K562 (cell line): ENCODE results near the gene EMID1. TPM values are rescaled to one million over a fixed set of nuclear protein-coding genes. Genes with fewer than 3 reads are reported as not detected.

Experiments
- ATAC-seq: fragments of 200-7000 bp; cut with Tn5 transposase; 3 replicates; pipeline ENCODE4 v1.9.1; 2020; ENCODE audit warnings: moderate library complexity
- BruUV-seq: library from RNA; stranded (reverse); fragments of 400-500 nt; replicated peaks from 2 replicates; lab custom pipeline; 2021; lab: Mats Ljungman, UMichigan
- CTCF ChIA-PET: fragments of 300-600 bp; formaldehyde crosslinking; extraction: SDS; loops from one replicate; lab custom pipeline; 2021; ENCODE audit warnings: low intra/inter-chr PET ratio; lab: Yijun Ruan, JAX
- POLR2A ChIA-PET: fragments of 300-600, 350-650 bp; sonication (Branson Sonifier 250); formaldehyde crosslinking; extraction: SDS; loops from one replicate; lab custom pipeline; 2021; ENCODE audit warnings: antibody characterized with exemption, inconsistent platforms; lab: Yijun Ruan, JAX
- DNase-seq, 4 experiments: peaks; one replicate each; pipeline versions ENCODE4 v3.0.0 to v3.0.0-alpha.2; 2011 to 2018; ENCODE audit warnings: low spot score in 3 of 4, mixed read lengths in 3 of 4; ENCODE audit errors: extremely low read depth in 1 of 4
- FAIRE-seq: peaks from 2 replicates; lab custom pipeline; 2011; peaks lifted over from hg19 to GRCh38; lab: Jason Lieb, UNC
- H2AFZ ChIP-seq: 2 replicates; pipeline ENCODE4 v1.6.0; 2011; ENCODE audit warnings: low read depth, low read length, control low read depth, inconsistent platforms
- H3K27ac ChIP-seq: fragments of 200-600 bp; 3 replicates; pipeline ENCODE4 v1.8.0; 2011; ENCODE audit warnings: low read depth, mild to moderate bottlenecking, control low read depth, inconsistent platforms, low read length, moderate library complexity, mixed read lengths; ENCODE audit errors: extremely low read depth
- H3K27me3 ChIP-seq, 2 experiments: fragments of 300-600 bp in 1 of 2; 2 replicates in 1 of 2; 3 replicates in 1 of 2; pipeline versions ENCODE4 v1.6.0 to v1.8.0; 2011; ENCODE audit warnings: inconsistent platforms in 2 of 2, low read length in 2 of 2, mild to moderate bottlenecking in 1 of 2, mixed read lengths in 1 of 2, moderate library complexity in 1 of 2; ENCODE audit not compliant: control insufficient read depth in 2 of 2, insufficient read depth in 2 of 2
- H3K36me3 ChIP-seq: fragments of 300-600 bp; 3 replicates; pipeline ENCODE4 v1.8.0; 2011; ENCODE audit warnings: mild to moderate bottlenecking, low read length, inconsistent platforms; ENCODE audit not compliant: control insufficient read depth, insufficient read depth
- H3K4me1 ChIP-seq, 2 experiments: fragments of 200-600 bp in 1 of 2; replicated peaks in 1 of 2; 2 replicates in 1 of 2; 3 replicates in 1 of 2; pipeline versions ENCODE4 v1.5.1 to v1.8.0; 2011; ENCODE audit warnings: inconsistent platforms in 2 of 2, low read length in 2 of 2, mild to moderate bottlenecking in 1 of 2, mixed read lengths in 1 of 2, moderate library complexity in 1 of 2; ENCODE audit not compliant: control insufficient read depth in 2 of 2, insufficient read depth in 2 of 2
- H3K4me2 ChIP-seq: 2 replicates; pipeline ENCODE4 v1.6.1; 2011; ENCODE audit warnings: low read length, control low read depth, inconsistent platforms, mixed read lengths; ENCODE audit not compliant: insufficient read depth
- H3K4me3 ChIP-seq: fragments of 200-600 bp; sonication (generic), shearing (Covaris generic); 2 replicates; pipeline ENCODE4 v1.5.1; 2016; ENCODE audit warnings: control low read depth, inconsistent platforms
- H3K79me2 ChIP-seq: fragments of 200-600 bp; 3 replicates; pipeline ENCODE4 v1.8.0; 2011; ENCODE audit warnings: low read length, inconsistent platforms; ENCODE audit not compliant: control insufficient read depth, insufficient read depth
- H3K9ac ChIP-seq, 2 experiments: 2 replicates each; pipeline versions ENCODE4 v1.6.0 to v1.6.1; 2011; ENCODE audit warnings: low read depth in 2 of 2, low read length in 2 of 2, control low read depth in 1 of 2, inconsistent platforms in 1 of 2, mild to moderate bottlenecking in 1 of 2, mixed read lengths in 1 of 2; ENCODE audit not compliant: insufficient read depth in 1 of 2
- H3K9me1 ChIP-seq: one replicate; pipeline ENCODE4 v1.6.0; 2011; ENCODE audit warnings: inconsistent platforms, mild to moderate bottlenecking, low read length, moderate library complexity; ENCODE audit not compliant: control insufficient read depth, insufficient read depth
- H3K9me3 ChIP-seq: replicated peaks from 2 replicates; pipeline ENCODE4 v1.5.1; 2011; ENCODE audit warnings: low read depth, low read length, inconsistent platforms; ENCODE audit not compliant: control insufficient read depth, insufficient read depth
- H4K20me1 ChIP-seq: replicated peaks from 2 replicates; pipeline ENCODE4 v1.6.1; 2011; ENCODE audit warnings: low read length, inconsistent platforms, mixed read lengths; ENCODE audit not compliant: control insufficient read depth, insufficient read depth
- CBFA2T3 ChIP-seq: fragments of 450-650 bp; IDR thresholded peaks from 2 replicates; pipeline ENCODE4 v1.6.1; 2017
- CEBPZ ChIP-seq: fragments of 150-350 bp; IDR thresholded peaks from 2 replicates; pipeline ENCODE4 v1.6.1; 2014; ENCODE audit warnings: low read depth, mild to moderate bottlenecking, low read length, borderline replicate concordance
- PTRF ChIP-seq: fragments of 450-650 bp; IDR thresholded peaks from 2 replicates; pipeline ENCODE4 v1.6.1; 2016; ENCODE audit warnings: mild to moderate bottlenecking, missing genetic modification characterization, missing compliant biosample characterization
- RBFOX2 ChIP-seq: fragments of 200-400 bp; formaldehyde crosslinking; IDR thresholded peaks from 2 replicates; pipeline ENCODE4 v1.6.1; 2017; ENCODE audit warnings: low read depth, mild to moderate bottlenecking, low read length, moderate library complexity
- ZNF197 ChIP-seq: fragments of 200-800 bp; sonication (Bioruptor generic); IDR thresholded peaks from 2 replicates; pipeline ENCODE4 v1.6.1; 2016; ENCODE audit warnings: low read depth, missing genetic modification characterization, missing compliant biosample characterization
- ZNF217 ChIP-seq: sonication (generic); formaldehyde crosslinking; IDR thresholded peaks from 2 replicates; pipeline ENCODE4 v1.8.0; 2022; ENCODE audit warnings: mild to moderate bottlenecking, missing genetic modification reagents
- ZNF277 ChIP-seq: fragments of 250-450 bp; sonication (Bioruptor Pico); IDR thresholded peaks from 2 replicates; pipeline ENCODE4 v1.8.0; 2022; ENCODE audit warnings: inconsistent platforms, mild to moderate bottlenecking, moderate library complexity, borderline replicate concordance
- ZNF384 ChIP-seq: IDR thresholded peaks from 2 replicates; pipeline ENCODE4 v1.6.1; 2012; ENCODE audit warnings: low read depth, low read length, improper control_type of control experiment
- WGBS: fragments of 100-300 bp; shearing (Covaris generic); methylation state at CpG from one replicate; pipeline ENCODE4 v1.1.6; 2016; ENCODE audit warnings: low coverage, mixed read lengths; ENCODE audit not compliant: insufficient coverage; ENCODE audit errors: missing lambda C conversion rate; 5-methylcytosine and 5-hydroxymethylcytosine counted together
- in situ Hi-C: fragments of 300-500 bp; cut with MboI; formaldehyde crosslinking; loops from 4 replicates; pipeline ENCODE4 v1.15.0; 2018; ENCODE audit warnings: inconsistent platforms, mixed read lengths
- intact Hi-C: fragments of 100-400 bp; cut with micrococcal nuclease; formaldehyde crosslinking; loops from 2 replicates; pipeline ENCODE4 v1.14.2; 2022
- polyA plus RNA-seq, 8 experiments: library from polyadenylated mRNA; depleted of rRNA in 4 of 8; stranded (reverse) in 5 of 8; unstranded in 3 of 8; fragments of >200 nt; fragmentation: Nextera tagmentation in 2 of 8; fragmentation: Illumina TruSeq in 1 of 8; extraction: Ambion mirVana in 2 of 8; extraction: Trizol in 1 of 8; gene quantifications; 2 replicates each; pipeline versions ENCODE4 v1.2.1 to v1.2.3, GENCODE V29; 2011 to 2014; ENCODE audit warnings: inconsistent platforms in 1 of 8, missing spikeins in 1 of 8
- total RNA-seq, 7 experiments: library from RNA; depleted of rRNA in 6 of 7; stranded (reverse); fragments of >200 nt in 6 of 7; fragmentation: Illumina TruSeq in 2 of 7; extraction: Trizol in 2 of 7; gene quantifications; 2 replicates each; pipeline versions ENCODE4 v1.2.1 to v1.2.3, GENCODE V29; 2011 to 2021; ENCODE audit warnings: low replicate concordance in 1 of 7

Gene EMID1
- total and polyA plus RNA-seq, 9 of the 15 experiments (the other 6 are each of a cell fraction or from before 2014, with no cell fraction given) = 0.15 to 7.2 (median 2.7) TPM

- ATAC-seq (no peak), FAIRE-seq (no peak), DNase-seq (no peak)
- 90% methylated on average over 2 of the region's 7 CpGs for WGBS
- no TSS peak for BruUV-seq
- intact Hi-C loops (no loop called here), in situ Hi-C loops (no loop called here)
- H2AFZ ChIP-seq = no peak overlapping the region
- no peaks in the 10 kb centered on the region for H3K79me2 ChIP-seq
- H3K27ac ChIP-seq = no peak overlapping the region
- CTCF ChIA-PET = no interaction called here
- no peak overlapping the region for H3K4me2 ChIP-seq
- H3K9me3 ChIP-seq = no peaks in the 10 kb centered on the region
- no peaks in the 10 kb centered on the region for H3K27me3 ChIP-seq
- H3K4me1 ChIP-seq = peaks cover 0 to 14% of the 10 kb centered on the region in 2 experiments; a peak in 2 of 5 replicates
- no peaks in the 10 kb centered on the region for H3K9me1 ChIP-seq
- TF ChIP-seq CBFA2T3 = no peak
- no peak for TF ChIP-seq CEBPZ
- TF ChIP-seq ZNF277 (CRISPR knock-in tag) = no peak
- TF ChIP-seq RBFOX2 = 0 out of 2 replicates have a peak, but pooled peaks have one; percentile 4
- TF ChIP-seq ZNF197 (CRISPR knock-in tag) = no peak
- TF ChIP-seq ZNF217 = no peak
- no peak for TF ChIP-seq PTRF (tag)
- TF ChIP-seq ZNF384 = no peak
- TF ChIP-seq, all 486 proteins: peak for 1
- 0 out of 4 replicates have a peak overlapping the region, but pooled peaks of 1 of the 2 experiments have one; percentile 22 for H3K9ac ChIP-seq
- POLR2A ChIA-PET = interaction anchor here (0.9 to 1.6 kb wide), 2 partner anchors 8 to 12 kb away, joined by 3 to 4 read pairs; no protein-coding TSS in a partner anchor
- no peaks in the 10 kb centered on the region for H4K20me1 ChIP-seq
- no peak overlapping the region for H3K4me3 ChIP-seq
- H3K36me3 ChIP-seq = no peaks in the 10 kb centered on the region
Observed at GRCh38 chr22:29224859-29225410, 19.2 kb downstream of the EMID1 start.
